Measurements from ENCODE around the gene RECQL5.

DNA sequence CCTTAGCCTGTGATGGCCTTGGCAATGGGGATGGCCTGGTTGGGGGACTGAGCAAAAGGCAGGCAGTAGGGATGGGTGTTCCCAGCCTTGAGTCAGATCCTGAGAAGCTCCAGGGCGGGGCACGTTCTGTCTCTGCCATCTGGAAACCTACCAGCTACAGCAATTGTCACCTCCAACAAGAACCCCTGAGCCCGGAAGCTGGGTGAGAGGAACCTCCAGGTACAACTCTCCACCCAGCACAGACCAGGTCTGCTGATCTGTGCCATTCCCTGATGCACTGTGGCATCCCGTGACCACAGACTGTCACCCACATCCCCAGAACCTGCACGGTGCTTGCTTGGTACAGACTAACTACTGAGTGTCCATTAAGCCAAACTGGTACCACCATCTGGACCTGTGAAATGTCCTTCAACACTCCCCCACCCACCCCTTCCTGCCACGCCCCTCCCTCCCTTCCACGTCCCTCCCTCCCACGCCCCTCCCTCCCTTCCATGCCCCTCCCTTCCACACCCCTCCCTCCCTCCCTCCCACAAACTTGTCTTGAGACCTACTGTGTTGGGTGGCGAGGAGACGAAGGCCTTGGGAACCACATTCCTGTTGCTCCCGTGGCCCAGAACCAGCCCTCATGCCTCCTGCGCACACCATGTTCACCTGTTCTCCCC, 62.8 kb downstream of the RECQL5 start:
- TF ChIP-seq, protein P1, sequence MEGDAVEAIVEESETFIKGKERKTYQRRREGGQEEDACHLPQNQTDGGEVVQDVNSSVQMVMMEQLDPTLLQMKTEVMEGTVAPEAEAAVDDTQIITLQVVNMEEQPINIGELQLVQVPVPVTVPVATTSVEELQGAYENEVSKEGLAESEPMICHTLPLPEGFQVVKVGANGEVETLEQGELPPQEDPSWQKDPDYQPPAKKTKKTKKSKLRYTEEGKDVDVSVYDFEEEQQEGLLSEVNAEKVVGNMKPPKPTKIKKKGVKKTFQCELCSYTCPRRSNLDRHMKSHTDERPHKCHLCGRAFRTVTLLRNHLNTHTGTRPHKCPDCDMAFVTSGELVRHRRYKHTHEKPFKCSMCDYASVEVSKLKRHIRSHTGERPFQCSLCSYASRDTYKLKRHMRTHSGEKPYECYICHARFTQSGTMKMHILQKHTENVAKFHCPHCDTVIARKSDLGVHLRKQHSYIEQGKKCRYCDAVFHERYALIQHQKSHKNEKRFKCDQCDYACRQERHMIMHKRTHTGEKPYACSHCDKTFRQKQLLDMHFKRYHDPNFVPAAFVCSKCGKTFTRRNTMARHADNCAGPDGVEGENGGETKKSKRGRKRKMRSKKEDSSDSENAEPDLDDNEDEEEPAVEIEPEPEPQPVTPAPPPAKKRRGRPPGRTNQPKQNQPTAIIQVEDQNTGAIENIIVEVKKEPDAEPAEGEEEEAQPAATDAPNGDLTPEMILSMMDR (IDR thresholded peaks at IDR 0.05), result no peak
- no peak for TF ChIP-seq POLR2AphosphoS5 (IDR thresholded peaks at IDR 0.05)
